Right lobe of liver (tissue), 6 donors: Measurements from ENCODE around the gene FOXC1. TPM values are rescaled to one million over a fixed set of nuclear protein-coding genes. Genes with fewer than 3 reads are reported as not detected.

Experiments used
- ATAC-seq, 4 donors: fragments of 200-7000 bp; cut with Tn5 transposase; one replicate each; pipeline ENCODE4 v1.9.1; 2020; ENCODE audit warnings: mild to moderate bottlenecking in 4 of 4, moderate library complexity in 4 of 4
- DNase-seq, 3 donors: peaks; one replicate each; pipeline ENCODE4 v3.0.0-alpha.2; 2020
- H3K27ac ChIP-seq, 3 donors: fragments of 200-600 bp; one replicate each; pipeline ENCODE4 v1.8.0; 2022
- H3K27me3 ChIP-seq, 2 donors: fragments of 200-600 bp; one replicate each; pipeline ENCODE4 v1.8.0; 2022
- H3K36me3 ChIP-seq, 4 donors: fragments of 200-600 bp; sonication (generic) in 1 of 4; one replicate each; pipeline versions ENCODE4 v1.5.1 to v1.8.0; 2017 to 2022; ENCODE audit warnings: control low read depth in 1 of 4
- H3K4me1 ChIP-seq, 4 donors: fragments of 200-600 bp; sonication (generic) in 1 of 4; one replicate each; pipeline versions ENCODE4 v1.5.1 to v1.8.0; 2017 to 2022; ENCODE audit warnings: control low read depth in 1 of 4
- H3K4me3 ChIP-seq, 3 donors: fragments of 200-600 bp; one replicate each; pipeline ENCODE4 v1.8.0; 2022
- H3K9me3 ChIP-seq, 4 donors: fragments of 200-600 bp; sonication (generic) in 1 of 4; one replicate each; pipeline versions ENCODE4 v1.5.1 to v1.8.0; 2017 to 2022; ENCODE audit warnings: control low read depth in 1 of 4
- POLR2A ChIP-seq: fragments of 450-650 bp; IDR thresholded peaks from one replicate; pipeline ENCODE4 v1.6.1; 2017; ENCODE audit warnings: antibody characterized with exemption, mild to moderate bottlenecking
- WGBS: methylation state at CpG from one replicate; pipeline ENCODE4 v1.1.6; 2018; ENCODE audit warnings: low coverage, low lambda C conversion rate; ENCODE audit not compliant: insufficient coverage; ENCODE audit errors: missing lambda C conversion rate; 5-methylcytosine and 5-hydroxymethylcytosine counted together
- intact Hi-C, 2 donors: fragments of 100-400 bp; cut with DNase I; formaldehyde crosslinking; loops; one replicate each; pipeline versions ENCODE4 v1.11.2 to v1.14.1; 2022
- total RNA-seq, 6 experiments: library from RNA; depleted of rRNA in 2 of 6; stranded (reverse); fragments of >200 nt in 2 of 6; fragmentation: NEBNext Ultra II Directional in 3 of 6; extraction: Animal tissue kit (Norgen Biotek cat#: 25700) in 3 of 6; gene quantifications; one replicate each; pipeline versions ENCODE4 v1.1.0 to v1.2.4, GENCODE V29; 2016 to 2023
- TF ChIP-seq, protein P1 (sequence below), 4 donors: fragments of 200-600 bp in 3 of 4; fragments of 450-650 bp in 1 of 4; IDR thresholded peaks; one replicate each; pipeline versions ENCODE4 v1.5.1 to v1.8.0; 2016 to 2022; ENCODE audit warnings: antibody characterized with exemption in 4 of 4, mild to moderate bottlenecking in 2 of 4
- donor health status: DM: no; HTN: yes; CAD: no.
- donor health status: DM: no; HTN: no; CAD: no.
- donor health status: DM: no; HTN: no; CAD: no.
- donor health status: DM: no; HTN: yes; CAD: no.
- donor health status: DM: no; HTN: yes; CAD: no.

FOXC1 gene
- total RNA-seq, 6 experiments from 2014 or later = 0.24 to 0.87 (median 0.50) TPM

GRCh38 chr6:1610497-1611321 lies 994 bp downstream of the FOXC1 start:
- peaks cover 16 to 64% of the 10 kb centered on the region in 2 donors for H3K27me3 ChIP-seq
- H3K27ac ChIP-seq = peak overlapping the region in 1 of 3 donors; percentile 51
- TF ChIP-seq, protein P1, sequence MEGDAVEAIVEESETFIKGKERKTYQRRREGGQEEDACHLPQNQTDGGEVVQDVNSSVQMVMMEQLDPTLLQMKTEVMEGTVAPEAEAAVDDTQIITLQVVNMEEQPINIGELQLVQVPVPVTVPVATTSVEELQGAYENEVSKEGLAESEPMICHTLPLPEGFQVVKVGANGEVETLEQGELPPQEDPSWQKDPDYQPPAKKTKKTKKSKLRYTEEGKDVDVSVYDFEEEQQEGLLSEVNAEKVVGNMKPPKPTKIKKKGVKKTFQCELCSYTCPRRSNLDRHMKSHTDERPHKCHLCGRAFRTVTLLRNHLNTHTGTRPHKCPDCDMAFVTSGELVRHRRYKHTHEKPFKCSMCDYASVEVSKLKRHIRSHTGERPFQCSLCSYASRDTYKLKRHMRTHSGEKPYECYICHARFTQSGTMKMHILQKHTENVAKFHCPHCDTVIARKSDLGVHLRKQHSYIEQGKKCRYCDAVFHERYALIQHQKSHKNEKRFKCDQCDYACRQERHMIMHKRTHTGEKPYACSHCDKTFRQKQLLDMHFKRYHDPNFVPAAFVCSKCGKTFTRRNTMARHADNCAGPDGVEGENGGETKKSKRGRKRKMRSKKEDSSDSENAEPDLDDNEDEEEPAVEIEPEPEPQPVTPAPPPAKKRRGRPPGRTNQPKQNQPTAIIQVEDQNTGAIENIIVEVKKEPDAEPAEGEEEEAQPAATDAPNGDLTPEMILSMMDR (IDR thresholded peaks at IDR 0.05) = no peak

DNA sequence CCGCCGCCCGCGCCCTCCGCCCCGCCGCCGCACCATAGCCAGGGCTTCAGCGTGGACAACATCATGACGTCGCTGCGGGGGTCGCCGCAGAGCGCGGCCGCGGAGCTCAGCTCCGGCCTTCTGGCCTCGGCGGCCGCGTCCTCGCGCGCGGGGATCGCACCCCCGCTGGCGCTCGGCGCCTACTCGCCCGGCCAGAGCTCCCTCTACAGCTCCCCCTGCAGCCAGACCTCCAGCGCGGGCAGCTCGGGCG lies 1.5 kb downstream of the FOXC1 start:
- DNase-seq = no peak
- no peak for TF ChIP-seq POLR2A
- TF ChIP-seq, protein P1 (IDR thresholded peaks at IDR 0.05) = no peak
- Histone ChIP-seq H3K4me3 (peak overlapping the region in 1 of 3 donors; percentile 59), H3K27me3 (peaks cover 16 to 63% of the 10 kb centered on the region in 2 donors), H3K9me3 (no peaks in the 10 kb centered on the region), H3K27ac (no peak overlapping the region), H3K4me1 (peaks cover 0 to 21% (median 9%) of the 10 kb centered on the region in 4 donors), H3K36me3 (no peaks in the 10 kb centered on the region)
- intact Hi-C loops = no loop called here
- no peak for ATAC-seq
- no CpG with 5 or more reads among the region's 38 CpGs for WGBS

More at GRCh38 chr6:1610497-1611321, 994 bp downstream of the FOXC1 start:
- ATAC-seq (peak in 1 of 4 donors; percentile 1), DNase-seq (peak in 1 of 3 donors; percentile 45)
- peaks cover 0 to 21% (median 10%) of the 10 kb centered on the region in 4 donors for H3K4me1 ChIP-seq
- peak overlapping the region; percentile 28 to 59 (median 30) for H3K4me3 ChIP-seq
- WGBS = 6% methylated on average over 15 of the region's 101 CpGs
- no peaks in the 10 kb centered on the region for H3K36me3 ChIP-seq
- no peaks in the 10 kb centered on the region for H3K9me3 ChIP-seq
- intact Hi-C loops = no loop called here

GRCh38 chr6:1611572-1612298 lies 2.0 kb downstream of the FOXC1 start:
- Histone ChIP-seq H3K9me3 (no peaks in the 10 kb centered on the region), H3K4me1 (peaks cover 0 to 21% (median 8%) of the 10 kb centered on the region in 4 donors), H3K27ac (no peak overlapping the region), H3K36me3 (no peaks in the 10 kb centered on the region), H3K4me3 (peak overlapping the region; percentile 30 to 59 (median 36)), H3K27me3 (peaks cover 16 to 61% of the 10 kb centered on the region in 2 donors)
- ATAC-seq = no peak
- 2% methylated on average over 10 of the region's 71 CpGs for WGBS
- intact Hi-C loops = no loop called here
- no peak for TF ChIP-seq POLR2A
- TF ChIP-seq, protein P1 (IDR thresholded peaks at IDR 0.05) = no peak
- no peak for DNase-seq

DNA sequence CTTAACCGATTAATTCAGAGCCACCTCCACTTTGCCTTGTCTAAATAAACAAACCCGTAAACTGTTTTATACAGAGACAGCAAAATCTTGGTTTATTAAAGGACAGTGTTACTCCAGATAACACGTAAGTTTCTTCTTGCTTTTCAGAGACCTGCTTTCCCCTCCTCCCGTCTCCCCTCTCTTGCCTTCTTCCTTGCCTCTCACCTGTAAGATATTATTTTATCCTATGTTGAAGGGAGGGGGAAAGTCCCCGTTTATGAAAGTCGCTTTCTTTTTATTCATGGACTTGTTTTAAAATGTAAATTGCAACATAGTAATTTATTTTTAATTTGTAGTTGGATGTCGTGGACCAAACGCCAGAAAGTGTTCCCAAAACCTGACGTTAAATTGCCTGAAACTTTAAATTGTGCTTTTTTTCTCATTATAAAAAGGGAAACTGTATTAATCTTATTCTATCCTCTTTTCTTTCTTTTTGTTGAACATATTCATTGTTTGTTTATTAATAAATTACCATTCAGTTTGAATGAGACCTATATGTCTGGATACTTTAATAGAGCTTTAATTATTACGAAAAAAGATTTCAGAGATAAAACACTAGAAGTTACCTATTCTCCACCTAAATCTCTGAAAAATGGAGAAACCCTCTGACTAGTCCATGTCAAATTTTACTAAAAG lies 2.7 kb downstream of the FOXC1 start:
- no peaks in the 10 kb centered on the region for H3K9me3 ChIP-seq
- DNase-seq = no peak
- 19% methylated on average over 10 of the region's 10 CpGs for WGBS
- intact Hi-C loops = no loop called here
- peaks cover 16 to 54% of the 10 kb centered on the region in 2 donors for H3K27me3 ChIP-seq
- no peak for ATAC-seq
- peak overlapping the region; percentile 30 to 59 (median 36) for H3K4me3 ChIP-seq
- TF ChIP-seq POLR2A = no peak
- H3K27ac ChIP-seq = no peak overlapping the region
- H3K4me1 ChIP-seq = peaks cover 0 to 15% (median 4%) of the 10 kb centered on the region in 4 donors
- H3K36me3 ChIP-seq = no peaks in the 10 kb centered on the region
